ENCODE measurements around the gene RAB11B.
A peak's percentile ranks its signal among the peaks of the same experiment; 100 is the strongest.
"Not testable (repeated sequence)": the region's sequence is repeated elsewhere in the genome, so short reads cannot be mapped to it uniquely, and the experiment has no call there.

RAB11B gene

DNA sequence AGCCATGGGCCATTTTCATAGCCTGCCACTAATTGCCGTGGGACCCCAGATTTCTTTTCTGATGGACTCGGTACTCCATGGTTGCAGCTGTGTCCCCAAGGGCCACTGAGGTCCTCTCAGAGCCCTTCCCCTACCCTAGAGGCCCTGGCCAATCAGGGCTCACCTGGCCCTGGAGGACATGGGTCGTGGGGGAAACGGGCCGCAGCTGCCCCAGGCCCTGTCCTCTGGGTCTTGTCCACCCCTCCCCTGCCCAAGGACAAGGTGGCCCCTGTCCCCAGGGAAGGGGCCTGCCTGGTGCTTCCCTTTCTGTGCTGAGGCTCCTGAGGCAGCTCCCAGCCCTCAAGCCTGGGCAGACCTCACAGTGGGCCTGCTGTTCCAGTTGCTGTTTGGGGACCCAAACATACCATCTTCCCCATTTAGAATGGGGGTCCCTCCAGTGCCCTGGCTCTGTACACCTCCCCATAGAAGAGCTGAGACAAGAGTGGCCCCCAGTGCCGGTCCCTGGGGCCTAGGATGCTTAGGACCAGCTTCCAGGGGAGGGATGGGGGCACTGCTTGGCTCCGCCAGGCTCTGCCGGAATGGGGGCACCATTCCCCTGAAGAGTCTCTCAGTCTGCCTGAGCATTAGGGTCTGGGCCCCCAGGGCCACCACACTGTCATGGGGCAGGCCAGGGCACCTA, 3.2 kb downstream of the RAB11B start:
- no peak for DNase-seq (ENCODE audit: low spot score)
- no peak for FAIRE-seq

DNA sequence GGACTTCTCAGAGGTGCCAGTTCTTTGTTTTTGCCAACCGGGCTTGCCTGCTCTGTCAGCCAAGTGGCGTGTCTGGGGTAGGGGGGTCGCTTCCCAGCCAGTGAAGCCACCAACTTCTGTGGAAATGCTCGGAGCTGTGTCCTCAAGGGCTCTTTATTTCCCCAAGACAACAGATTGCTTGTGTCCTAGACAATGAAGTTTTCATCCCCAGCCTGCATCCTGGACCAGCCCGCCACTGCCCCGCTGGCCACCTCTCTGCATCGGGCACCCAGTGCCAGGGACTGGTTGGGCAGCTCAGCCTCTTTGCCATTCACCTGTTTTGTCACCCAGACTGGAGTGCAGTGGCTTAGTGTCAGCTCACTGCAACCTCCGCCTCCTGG, 3.7 kb downstream of the RAB11B start:
- FAIRE-seq (no peak), DNase-seq (ENCODE audit: low spot score) (no peak)

DNA sequence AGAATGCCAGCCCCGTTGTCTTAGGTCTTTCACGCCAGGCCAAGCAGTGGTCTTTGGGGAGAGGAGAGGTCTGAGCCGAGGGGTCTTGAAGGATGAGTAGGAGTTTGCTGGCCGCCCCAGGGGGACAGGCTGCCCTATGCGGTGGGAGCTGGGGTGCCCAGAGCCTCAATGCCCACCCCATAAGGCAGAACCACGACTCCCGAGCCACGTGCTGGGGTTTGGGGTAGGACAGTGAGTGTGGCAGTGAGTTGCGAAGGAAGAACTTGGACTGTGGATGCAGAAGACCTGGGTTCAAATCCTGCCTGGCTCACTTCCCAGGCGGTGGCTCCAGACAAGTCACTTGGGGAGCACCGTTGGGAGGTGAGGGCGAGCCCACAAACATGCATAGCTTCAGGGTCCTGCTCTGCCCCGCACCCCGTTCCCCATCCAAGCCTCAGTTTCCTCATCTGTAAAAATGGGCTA, 5.5 kb downstream of the RAB11B start:
- FAIRE-seq, result no peak

DNA sequence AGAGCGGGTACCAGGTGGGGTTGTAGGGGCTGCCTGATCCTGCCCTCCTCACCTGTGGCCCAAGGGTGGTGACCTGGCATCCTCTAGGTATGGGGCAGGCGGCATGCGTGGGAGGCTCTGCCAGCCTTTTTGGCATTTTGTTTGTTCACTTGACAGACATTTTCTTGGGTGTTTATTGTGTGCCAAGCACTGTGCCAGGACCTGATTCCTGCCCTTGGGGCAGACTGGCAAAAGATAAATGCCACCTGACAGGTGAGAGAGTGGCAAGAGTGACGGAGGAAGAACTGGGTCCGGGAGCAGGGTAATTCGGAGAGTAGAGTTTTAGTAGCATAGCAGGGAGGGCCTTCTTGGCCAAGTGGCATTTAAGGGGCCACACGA, 6.0 kb downstream of the RAB11B start:
- FAIRE-seq (no peak), DNase-seq (ENCODE audit: low spot score) (no peak)

More for the DNA sequence above, 5.5 kb downstream of the RAB11B start:
- no peak for DNase-seq (ENCODE audit: low spot score)

DNA sequence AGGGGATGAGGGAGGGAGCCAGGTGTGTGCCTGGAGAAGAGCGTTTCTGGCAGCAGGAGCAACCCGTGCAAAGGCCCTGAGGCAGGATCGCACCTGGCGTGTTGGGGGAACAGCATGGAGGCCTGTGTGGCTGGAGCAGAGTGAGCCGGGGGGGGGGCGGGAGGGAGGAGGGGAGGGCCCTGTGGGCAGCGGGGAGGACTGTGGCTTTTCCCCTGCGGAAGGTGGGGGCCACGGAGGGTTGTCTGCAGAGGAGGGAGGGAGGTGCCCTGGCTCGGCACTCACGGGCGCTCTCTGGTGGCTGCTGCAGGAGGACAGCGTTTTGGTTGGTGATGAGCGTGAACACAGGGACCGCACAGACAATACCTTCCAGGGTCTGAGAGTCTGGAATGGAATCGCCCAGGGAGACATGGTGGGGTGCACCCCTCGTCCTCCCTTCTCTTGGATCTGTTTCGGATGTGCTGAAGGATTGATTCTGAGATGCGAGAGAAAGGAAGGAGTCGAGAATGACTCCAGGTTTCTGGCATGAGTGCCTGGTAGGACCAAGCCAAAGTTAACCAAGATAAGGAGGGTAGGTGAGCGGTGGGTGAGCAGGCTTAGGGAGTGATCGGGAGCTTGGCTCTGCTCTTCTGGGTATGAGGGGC, 6.5 kb downstream of the RAB11B start:
- FAIRE-seq, result no peak
- peak; percentile 40 for DNase-seq (ENCODE audit: low spot score)

DNA sequence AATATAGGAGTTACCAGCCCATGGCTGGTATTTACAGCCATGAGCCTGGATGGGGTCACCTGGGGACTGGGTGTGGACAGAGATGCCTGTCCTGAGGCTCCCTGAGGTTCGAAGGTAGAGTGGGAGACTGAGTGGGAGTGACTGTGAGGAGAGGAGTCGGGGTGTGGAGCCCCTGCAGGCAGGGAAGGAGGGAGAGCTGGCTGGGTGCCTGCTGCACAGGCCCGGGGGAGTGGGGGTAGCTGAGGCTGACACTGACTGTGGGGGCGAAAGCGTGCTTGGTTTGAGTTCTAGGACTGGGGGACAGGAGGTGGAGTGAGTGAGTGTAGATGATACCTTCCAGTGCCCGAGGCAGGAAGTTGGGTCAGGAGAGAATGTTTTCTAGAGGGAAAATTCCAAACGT, 7.1 kb downstream of the RAB11B start:
- no peak for DNase-seq (ENCODE audit: low spot score)

DNA sequence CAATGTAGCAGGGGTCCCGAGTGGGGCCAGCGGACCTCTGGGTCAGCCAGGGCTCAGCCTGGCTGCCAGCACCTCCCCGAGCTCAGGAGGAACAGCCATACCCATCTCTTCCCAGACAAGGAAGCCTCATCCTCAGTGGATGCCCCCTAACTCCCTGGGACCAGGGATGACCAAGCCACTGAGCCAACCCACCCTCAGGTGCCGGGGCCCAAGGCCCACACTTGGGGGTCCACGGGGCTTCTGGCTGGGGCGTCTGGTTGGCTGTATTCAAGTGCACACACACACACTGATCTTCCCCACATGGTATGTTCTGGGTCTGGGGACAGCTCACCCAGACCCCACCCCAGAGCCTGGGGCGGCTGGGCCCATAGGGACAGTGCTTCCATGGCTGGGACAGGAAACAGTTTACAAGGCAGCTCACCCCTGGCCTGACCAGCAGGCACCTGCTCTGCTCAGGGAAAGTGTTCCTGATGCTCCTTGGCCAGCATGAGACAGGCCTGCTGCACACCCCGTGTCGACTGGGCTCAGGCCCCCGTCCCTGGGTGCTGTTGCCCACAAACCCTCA, 7.7 kb downstream of the RAB11B start:
- DNase-seq (ENCODE audit: low spot score) (no peak), FAIRE-seq (no peak)

More for the DNA sequence above, 7.1 kb downstream of the RAB11B start:
- no peak for FAIRE-seq

DNA sequence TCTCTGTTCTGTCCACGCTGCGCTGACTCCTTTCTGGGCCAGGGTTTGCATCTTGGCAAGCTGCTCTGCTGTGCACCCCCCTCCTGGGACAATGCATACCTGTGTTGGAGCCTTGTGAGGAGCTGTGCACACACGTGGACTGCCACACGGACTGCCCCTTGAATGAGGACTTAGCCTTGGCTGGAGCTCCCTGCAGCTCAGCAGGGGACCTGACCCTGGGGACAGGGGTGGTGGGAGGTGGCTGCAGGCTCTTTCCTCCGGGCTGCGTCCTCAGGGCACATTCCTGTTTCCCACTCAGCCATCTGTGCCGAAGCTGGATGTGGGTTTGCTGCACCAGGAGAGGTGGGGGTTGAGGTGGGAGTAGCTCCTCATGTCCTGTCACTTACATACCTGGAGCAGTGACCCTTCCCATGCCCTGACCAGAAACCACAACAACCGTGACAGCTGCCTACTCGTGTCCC, 8.2 kb downstream of the RAB11B start:
- no peak for FAIRE-seq
- DNase-seq (ENCODE audit: low spot score), result no peak

DNA sequence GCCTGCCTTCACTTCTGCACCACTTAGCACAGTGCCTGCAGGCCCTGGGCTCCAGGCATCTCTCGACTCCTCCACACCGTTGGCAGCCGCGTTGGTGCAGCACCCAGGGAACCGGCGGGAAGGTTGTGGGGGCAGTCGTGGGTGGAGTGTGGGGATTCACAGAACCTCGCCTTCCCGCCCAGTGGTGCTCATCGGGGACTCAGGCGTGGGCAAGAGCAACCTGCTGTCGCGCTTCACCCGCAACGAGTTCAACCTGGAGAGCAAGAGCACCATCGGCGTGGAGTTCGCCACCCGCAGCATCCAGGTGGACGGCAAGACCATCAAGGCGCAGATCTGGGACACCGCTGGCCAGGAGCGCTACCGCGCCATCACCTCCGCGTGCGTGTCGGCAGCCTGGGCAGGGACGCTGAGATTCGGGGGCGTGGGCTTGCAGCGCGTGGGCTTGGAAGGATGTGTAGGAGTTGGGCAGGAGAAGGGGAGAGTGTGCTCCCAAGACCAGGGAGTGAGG, 9.6 kb downstream of the RAB11B start:
- FAIRE-seq (no peak), DNase-seq (ENCODE audit: low spot score) (no peak)

DNA sequence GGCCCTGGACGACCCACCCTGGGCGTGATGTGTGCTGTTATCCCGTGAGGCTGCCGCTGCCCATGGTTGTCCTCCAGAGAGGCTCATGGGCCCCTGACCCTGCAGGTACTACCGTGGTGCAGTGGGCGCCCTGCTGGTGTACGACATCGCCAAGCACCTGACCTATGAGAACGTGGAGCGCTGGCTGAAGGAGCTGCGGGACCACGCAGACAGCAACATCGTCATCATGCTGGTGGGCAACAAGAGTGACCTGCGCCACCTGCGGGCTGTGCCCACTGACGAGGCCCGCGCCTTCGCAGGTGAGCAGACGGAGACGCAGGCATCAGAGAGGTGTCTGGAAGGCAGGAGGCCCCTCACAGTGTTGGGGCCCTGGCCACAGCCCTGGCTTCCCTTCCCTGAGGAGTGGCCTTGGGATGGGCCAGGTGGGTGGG, 11.8 kb downstream of the RAB11B start:
- DNase-seq (ENCODE audit: low spot score), result no peak
- FAIRE-seq, result no peak

DNA sequence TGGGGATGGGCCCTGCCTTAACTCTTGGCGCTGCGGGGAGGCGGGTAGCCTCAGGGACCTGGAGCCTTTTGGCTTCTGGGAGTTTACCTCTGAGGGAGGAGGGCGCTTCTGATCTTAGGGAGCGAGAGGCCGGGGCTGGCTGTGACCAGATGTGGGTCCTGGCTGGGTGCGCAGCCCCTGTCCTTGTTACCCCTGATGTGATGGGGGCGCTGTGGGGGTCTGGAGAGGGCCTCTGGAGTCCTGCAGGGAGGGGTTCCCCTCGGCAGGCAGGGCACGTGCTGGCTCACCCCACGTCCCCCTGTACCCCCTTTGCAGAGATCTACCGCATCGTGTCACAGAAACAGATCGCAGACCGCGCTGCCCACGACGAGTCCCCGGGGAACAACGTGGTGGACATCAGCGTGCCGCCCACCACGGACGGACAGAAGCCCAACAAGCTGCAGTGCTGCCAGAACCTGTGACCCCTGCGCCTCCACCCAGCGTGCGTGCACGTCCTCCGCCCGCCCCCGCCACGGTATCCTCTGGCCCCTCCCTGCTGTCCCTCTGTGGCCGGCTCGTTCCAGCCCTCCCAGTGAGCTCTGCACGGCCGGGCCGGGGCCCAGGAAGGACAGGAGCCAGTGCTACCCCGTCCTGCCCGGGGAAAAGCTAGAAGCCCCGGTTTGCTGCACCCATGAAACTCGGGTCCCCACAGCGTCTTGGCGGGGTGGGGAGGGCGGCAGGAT, 13.1 kb downstream of the RAB11B start:
- no peak for FAIRE-seq
- DNase-seq (ENCODE audit: low spot score), result no peak

DNA sequence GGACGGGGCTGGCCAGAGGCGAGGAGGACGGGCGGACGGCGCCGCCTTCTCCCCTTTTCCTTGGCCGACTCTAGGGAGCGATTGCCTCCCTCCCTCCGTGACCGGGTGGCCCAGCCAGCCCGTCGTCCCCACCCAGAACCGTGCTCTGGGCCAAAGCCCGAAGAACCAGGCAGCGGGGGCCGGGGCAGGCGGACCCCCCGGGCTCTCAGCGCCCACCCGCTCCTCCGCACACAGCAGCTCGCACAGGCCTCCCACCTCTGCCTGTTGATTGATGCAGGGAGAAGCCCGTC, 13.6 kb downstream of the RAB11B start:
- no peak for FAIRE-seq
- no peak for DNase-seq (ENCODE audit: low spot score)

DNA sequence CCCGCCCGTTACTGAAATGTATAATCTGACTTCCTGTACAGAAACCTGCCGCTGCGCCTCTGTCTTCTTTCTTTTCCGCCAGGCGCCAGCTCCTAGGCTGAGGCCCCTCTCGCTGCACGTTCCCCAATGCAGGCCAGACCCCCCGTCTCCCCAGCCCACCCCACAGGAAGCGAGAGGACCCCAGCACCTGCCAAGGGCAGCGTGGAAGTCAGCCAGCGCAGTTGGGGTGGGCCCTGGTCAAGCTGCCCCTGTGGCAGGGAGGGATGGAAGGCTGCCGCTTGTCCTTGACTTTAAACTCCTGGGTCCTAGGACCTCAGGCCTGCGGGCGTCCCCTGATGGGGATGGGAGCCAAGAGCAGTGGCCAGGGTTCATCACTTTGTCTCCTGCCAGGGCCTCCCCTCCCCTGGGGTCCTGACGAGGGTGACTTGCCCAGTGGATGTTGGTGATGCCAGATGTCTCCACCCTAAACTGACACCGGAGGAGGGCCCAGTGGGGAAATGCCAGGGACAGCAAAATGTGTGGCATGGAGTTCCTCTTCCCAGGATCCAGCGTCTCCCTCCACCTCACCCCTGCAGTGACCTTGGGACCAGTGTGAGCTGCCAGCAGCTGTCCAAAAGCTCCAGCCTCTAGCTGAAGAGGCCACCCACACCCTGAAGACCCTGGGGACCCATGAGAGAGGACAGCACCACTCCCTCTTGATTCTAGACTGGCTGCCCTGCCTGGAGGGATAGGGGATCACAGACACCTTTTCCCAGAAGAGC, 14.4 kb downstream of the RAB11B start:
- DNase-seq (ENCODE audit: low spot score) (no peak), FAIRE-seq (no peak)

DNA sequence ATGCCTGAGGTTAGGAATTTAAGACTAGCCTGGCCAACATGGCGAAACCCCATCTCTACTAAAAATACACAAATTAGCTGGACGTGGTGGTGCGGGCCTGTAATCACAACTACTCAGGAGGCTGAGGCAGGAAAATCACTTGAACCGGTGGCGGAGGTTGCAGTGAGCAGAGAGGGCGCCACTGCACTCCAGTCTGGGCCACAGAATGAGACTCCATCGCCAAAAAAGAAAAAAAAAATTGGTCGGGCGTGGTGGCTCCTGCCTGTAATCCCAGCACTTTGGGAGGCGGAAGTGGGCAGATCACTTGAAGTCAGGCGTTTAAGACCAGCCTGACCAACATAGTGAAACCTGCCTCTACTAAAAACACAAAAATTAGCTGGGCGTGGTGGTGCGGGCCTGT, 20.6 kb downstream of the RAB11B start:
- not testable (repeated sequence) for FAIRE-seq; DNase-seq (ENCODE audit: low spot score)

DNA sequence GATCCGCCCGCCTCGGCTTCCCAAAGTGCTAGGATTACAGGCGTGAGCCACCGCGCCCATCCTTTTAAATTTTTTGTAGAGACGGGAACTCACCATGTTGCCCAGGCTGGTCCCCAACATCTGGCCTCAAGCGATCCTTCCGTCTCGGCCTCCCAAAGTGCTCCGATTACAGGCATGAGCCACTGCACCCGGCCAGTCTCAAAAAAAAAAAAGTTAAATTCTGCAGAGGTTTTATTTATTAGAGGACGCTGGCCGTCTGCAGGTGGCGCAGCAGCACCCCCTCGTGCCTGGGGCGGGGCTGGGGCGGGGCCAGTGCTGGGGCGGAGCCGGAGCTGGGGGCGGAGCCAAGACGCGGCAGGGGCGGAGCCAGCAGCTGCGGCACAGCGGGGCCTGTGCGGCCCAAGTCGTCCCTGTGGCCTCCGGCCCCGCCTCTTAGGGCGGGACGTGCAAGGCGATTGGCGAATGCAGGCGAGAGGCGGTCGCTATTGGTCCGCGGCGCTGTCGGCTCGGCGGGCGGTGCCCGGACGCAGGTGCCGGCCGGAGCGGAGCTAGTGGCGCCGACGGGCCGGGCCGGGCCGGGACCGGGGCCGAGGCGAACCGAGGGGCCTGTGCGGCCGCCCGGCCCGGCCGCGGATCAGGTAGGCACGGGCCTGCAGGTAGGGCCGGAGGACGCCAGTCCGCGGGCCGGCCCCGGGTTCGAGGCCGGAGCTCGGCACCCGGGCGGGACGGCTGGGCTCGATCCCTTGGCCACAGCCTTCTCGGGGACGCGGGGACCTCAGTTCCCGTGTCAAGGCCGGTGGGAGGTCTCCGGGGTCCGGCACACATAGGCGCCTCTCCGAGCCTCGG, 22.8 kb downstream of the RAB11B start, which contains the start of gene MARCHF2:
TSS of gene MARCHF2 (plus strand) at position 523 of the 846 bp plus-strand sequence. CDS start 8,536 bp downstream, outside the sequence.
- FAIRE-seq (peak; percentile 27), DNase-seq (ENCODE audit: low spot score) (peak; percentile 97)

DNA sequence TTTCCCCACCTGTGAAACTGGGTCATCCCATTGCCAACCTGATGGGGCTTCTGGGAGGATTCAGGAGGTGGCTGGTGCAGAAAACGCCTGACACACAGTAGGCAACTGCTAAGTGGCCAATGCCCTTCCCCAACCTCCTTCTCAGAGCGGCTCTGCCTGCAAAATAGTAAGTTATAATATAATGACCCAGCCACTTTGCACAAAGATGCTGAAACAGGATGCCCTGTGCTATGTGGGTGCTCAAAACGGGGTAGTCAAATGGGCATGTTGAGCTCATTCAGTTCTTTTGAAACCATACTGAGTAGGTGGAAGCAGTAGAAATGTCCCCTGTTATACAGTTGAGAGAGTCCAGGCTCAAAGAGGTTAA, 23.5 kb downstream of the RAB11B start:
- FAIRE-seq, result no peak
- DNase-seq (ENCODE audit: low spot score), result no peak

DNA sequence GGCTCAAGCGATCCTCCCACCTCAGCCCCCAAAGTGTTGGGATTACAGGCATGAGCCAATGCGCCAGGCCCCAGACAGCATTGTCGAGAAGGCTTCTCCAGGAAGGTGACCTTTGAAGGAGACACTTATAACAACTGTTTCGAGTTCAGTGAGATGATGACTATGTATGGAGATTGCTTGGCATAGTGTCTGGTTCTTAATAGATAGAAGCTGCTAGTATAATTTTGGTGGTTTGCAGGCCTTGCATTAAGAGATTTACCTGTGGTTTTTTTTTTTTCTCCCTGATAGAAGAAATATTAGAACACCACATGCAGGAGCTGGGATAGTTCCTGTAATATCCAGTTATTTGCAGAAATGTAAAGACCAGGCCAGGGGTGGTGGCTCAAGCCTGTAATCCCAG, 26.6 kb downstream of the RAB11B start:
- no peak for DNase-seq (ENCODE audit: low spot score)
- FAIRE-seq, result no peak

DNA sequence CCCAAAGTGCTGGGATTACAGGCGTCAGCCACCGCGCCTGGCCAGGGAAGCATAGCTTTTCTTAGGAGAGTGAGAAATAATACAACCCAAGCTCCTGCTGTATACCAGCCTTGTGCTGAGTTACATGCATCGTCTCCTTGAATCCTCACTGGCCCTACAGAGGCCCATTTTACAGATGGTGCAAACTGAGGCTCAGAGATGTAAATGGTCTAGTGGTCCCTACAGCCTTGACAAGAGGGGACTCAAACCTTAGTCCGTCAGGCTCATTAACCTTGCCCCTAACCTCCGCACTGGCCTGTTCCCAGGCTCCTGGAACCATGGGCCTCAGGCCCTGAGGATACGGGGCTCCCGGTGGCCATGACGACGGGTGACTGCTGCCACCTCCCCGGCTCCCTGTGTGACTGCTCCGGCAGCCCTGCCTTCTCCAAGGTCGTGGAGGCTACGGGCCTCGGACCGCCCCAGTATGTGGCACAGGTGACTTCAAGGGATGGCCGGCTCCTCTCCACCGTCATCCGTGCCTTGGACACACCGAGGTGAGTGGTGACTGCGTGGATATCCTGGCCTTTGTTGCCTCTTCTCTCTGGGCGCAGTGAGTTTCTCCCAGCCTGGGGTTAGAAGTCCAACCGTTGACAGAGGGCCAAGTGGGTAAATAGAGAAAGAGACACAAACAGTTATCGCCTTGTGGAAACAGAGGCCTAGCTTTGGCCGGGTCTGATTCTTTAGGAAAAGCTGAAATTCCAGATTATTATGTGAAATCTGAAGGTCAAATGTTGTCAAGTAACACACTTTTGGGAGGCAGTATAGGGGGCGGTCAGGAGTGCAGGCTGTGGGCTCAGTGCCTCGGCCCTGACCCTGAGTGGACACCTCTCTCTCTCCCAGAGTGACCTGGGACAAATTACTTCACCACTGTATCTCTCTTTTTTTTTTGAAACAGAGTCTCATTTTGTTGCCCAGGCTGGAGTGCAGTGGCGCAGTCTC, 31.6 kb downstream of the RAB11B start:
- no peak for FAIRE-seq

DNA sequence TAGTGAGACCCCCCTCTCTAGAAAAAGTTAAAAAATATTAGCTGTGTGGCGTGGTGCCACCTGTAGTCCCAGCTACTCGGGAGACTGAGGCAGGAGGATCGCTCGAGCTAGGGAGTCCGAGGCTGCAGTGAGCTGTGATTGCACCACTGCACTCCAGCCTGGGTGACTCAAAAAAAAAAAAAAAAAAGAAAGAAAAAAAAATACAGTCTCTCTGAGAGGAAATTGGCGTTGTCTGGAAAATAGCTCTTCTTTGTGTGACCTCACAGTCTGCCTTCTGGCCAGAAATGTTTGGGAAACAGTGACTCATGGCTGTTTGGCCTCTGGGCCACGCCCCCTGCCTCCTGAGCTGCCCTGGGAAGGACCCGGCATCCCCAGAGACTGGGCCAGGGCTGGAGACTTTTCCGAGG, 33.7 kb downstream of the RAB11B start:
- no peak for FAIRE-seq

More for the DNA sequence above, 31.6 kb downstream of the RAB11B start:
- no peak for DNase-seq (ENCODE audit: low spot score)

More for the DNA sequence above, 33.7 kb downstream of the RAB11B start:
- DNase-seq (ENCODE audit: low spot score), result peak; percentile 84

Measured in urothelium cell line (cell line).